HCT116 (cell line): ENCODE measurements around the gene MFN2. TPM values are rescaled to one million over a fixed set of nuclear protein-coding genes. Genes with fewer than 3 reads are reported as not detected.

Experiments
- ATAC-seq: fragments of 200-7000 bp; cut with Tn5 transposase; 2 replicates; pipeline ENCODE4 v1.9.1; 2020; ENCODE audit warnings: mild to moderate bottlenecking, moderate library complexity
- BruUV-seq: library from RNA; stranded (reverse); fragments of 400-500 nt; replicated peaks from 2 replicates; lab custom pipeline; 2021; lab: Mats Ljungman, UMichigan
- CTCF ChIA-PET: fragments of 300-600 bp; sonication (Branson Sonifier 250); formaldehyde crosslinking; loops from one replicate; lab custom pipeline; 2021; ENCODE audit warnings: antibody characterized with exemption; lab: Charles Lee
- POLR2A ChIA-PET: fragments of 300-600, 350-600 bp; sonication (Branson Sonifier 250); formaldehyde crosslinking; loops from one replicate; lab custom pipeline; 2021; ENCODE audit warnings: antibody characterized with exemption; lab: Charles Lee
- RAD21 ChIA-PET, 2 experiments: fragments of 300-600 bp; sonication (Branson Sonifier 250); formaldehyde crosslinking; loops; one replicate each; lab custom pipeline; 2023; ENCODE audit warnings: low total read pairs in 2 of 2; ENCODE audit not compliant: uncharacterized antibody in 2 of 2, unreplicated experiment in 2 of 2, low non-redundant PET in 1 of 2; lab: Charles Lee
- DNase-seq: peaks from one replicate; pipeline ENCODE4 v3.0.0-alpha.2; 2010; ENCODE audit warnings: low read depth, low spot score
- H2AFZ ChIP-seq: fragments of 200-600 bp; shearing (Covaris generic), sonication (generic); 2 replicates; pipeline ENCODE4 v1.6.1; 2017; ENCODE audit warnings: low read depth, mixed run types, mixed read lengths, antibody characterized with exemption, low read length; ENCODE audit not compliant: poor library complexity, severe bottlenecking
- H3K27ac ChIP-seq: 2 replicates; pipeline ENCODE4 v1.5.1; 2012; ENCODE audit warnings: low read depth, low read length
- H3K27me3 ChIP-seq: fragments of 200-600 bp; sonication (generic); 2 replicates; pipeline ENCODE4 v1.6.1; 2016; ENCODE audit warnings: mixed run types, low read length, mixed read lengths; ENCODE audit not compliant: insufficient read depth
- H3K36me3 ChIP-seq, 2 experiments: fragments of 200-500 bp in 1 of 2; fragments of 200-600 bp in 1 of 2; sonication (Bioruptor generic) in 1 of 2; sonication (generic) in 1 of 2; 2 replicates each; pipeline versions ENCODE4 v1.5.1 to v1.6.1; 2014 to 2016; ENCODE audit warnings: low read length in 2 of 2, inconsistent platforms in 1 of 2, mixed read lengths in 1 of 2, mixed run types in 1 of 2; ENCODE audit not compliant: insufficient read depth in 2 of 2, control insufficient read depth in 1 of 2
- H3K4me1 ChIP-seq, 2 experiments: fragments of 200-600 bp in 1 of 2; sonication (generic) in 1 of 2; 2 replicates each; pipeline versions ENCODE4 v1.5.1 to v1.6.1; 2012 to 2017; ENCODE audit warnings: low read length in 2 of 2, inconsistent platforms in 1 of 2, mild to moderate bottlenecking in 1 of 2, mixed read lengths in 1 of 2, mixed run types in 1 of 2, moderate library complexity in 1 of 2; ENCODE audit not compliant: insufficient read depth in 2 of 2, control insufficient read depth in 1 of 2
- H3K4me2 ChIP-seq: fragments of 200-600 bp; sonication (generic); 2 replicates; pipeline ENCODE4 v1.6.1; 2017; ENCODE audit warnings: mixed run types, low read length, mixed read lengths
- H3K4me3 ChIP-seq, 2 experiments: fragments of 200-600 bp in 1 of 2; sonication (generic) in 1 of 2; replicated peaks in 1 of 2; 2 replicates each; pipeline ENCODE4 v1.5.1; 2011 to 2016; ENCODE audit warnings: low read length in 2 of 2, control low read depth in 1 of 2, low read depth in 1 of 2, mild to moderate bottlenecking in 1 of 2, mixed read lengths in 1 of 2, mixed run types in 1 of 2
- H3K79me2 ChIP-seq: fragments of 200-600 bp; sonication (generic); 2 replicates; pipeline ENCODE4 v1.6.1; 2017; ENCODE audit warnings: mild to moderate bottlenecking, mixed run types, low read length, moderate library complexity, mixed read lengths; ENCODE audit not compliant: insufficient read depth
- H3K9ac ChIP-seq: fragments of 200-600 bp; sonication (generic); 2 replicates; pipeline ENCODE4 v1.6.1; 2016; ENCODE audit warnings: low read length, mixed read lengths
- H3K9me2 ChIP-seq: fragments of 200-600 bp; sonication (generic), shearing (Covaris generic); 2 replicates; pipeline ENCODE4 v1.6.1; 2017; ENCODE audit warnings: mixed run types, mild to moderate bottlenecking, moderate library complexity; ENCODE audit not compliant: insufficient read depth
- H3K9me3 ChIP-seq, 2 experiments: fragments of 200-500 bp in 1 of 2; fragments of 200-600 bp in 1 of 2; sonication (Bioruptor generic) in 1 of 2; sonication (generic) in 1 of 2; 2 replicates each; pipeline ENCODE4 v1.6.1; 2014 to 2017; ENCODE audit warnings: low read length in 2 of 2, mixed read lengths in 2 of 2, inconsistent platforms in 1 of 2, low read depth in 1 of 2, mild to moderate bottlenecking in 1 of 2, mixed run types in 1 of 2, moderate library complexity in 1 of 2; ENCODE audit not compliant: control insufficient read depth in 1 of 2, insufficient read depth in 1 of 2
- H4K20me1 ChIP-seq: fragments of 200-600 bp; sonication (generic), shearing (Covaris generic); 2 replicates; pipeline ENCODE4 v1.6.1; 2017; ENCODE audit warnings: mixed run types, mild to moderate bottlenecking, moderate library complexity; ENCODE audit not compliant: insufficient read depth
- CBX3 ChIP-seq: IDR thresholded peaks from 2 replicates; pipeline ENCODE4 v1.6.1; 2012; ENCODE audit warnings: low read depth
- CEBPB ChIP-seq: IDR thresholded peaks from 2 replicates; pipeline ENCODE4 v1.6.1; 2012; ENCODE audit warnings: low read depth
- EGR1 ChIP-seq: IDR thresholded peaks from 2 replicates; pipeline ENCODE4 v1.6.1; 2012; ENCODE audit warnings: low read depth
- EZH2phosphoT487 ChIP-seq: fragments of 200-600 bp; IDR thresholded peaks from 2 replicates; pipeline ENCODE4 v1.6.1; 2018; ENCODE audit warnings: antibody characterized with exemption, borderline replicate concordance
- FOSL1 ChIP-seq: IDR thresholded peaks from 2 replicates; pipeline ENCODE4 v1.6.1; 2012; ENCODE audit warnings: low read depth
- POLR2A ChIP-seq: IDR thresholded peaks from 2 replicates; pipeline ENCODE4 v1.7.0; 2011; ENCODE audit warnings: borderline replicate concordance; ENCODE audit not compliant: insufficient read depth, insufficient read length; ENCODE audit errors: extremely low read depth
- SIN3A ChIP-seq: IDR thresholded peaks from 2 replicates; pipeline ENCODE4 v1.6.1; 2012; ENCODE audit warnings: low read depth
- SP1 ChIP-seq: IDR thresholded peaks from 2 replicates; pipeline ENCODE4 v1.6.1; 2012; ENCODE audit warnings: low read depth
- SRF ChIP-seq: IDR thresholded peaks from 2 replicates; pipeline ENCODE4 v1.6.1; 2012; ENCODE audit warnings: low read depth
- TCF7L2 ChIP-seq: IDR thresholded peaks from 2 replicates; pipeline ENCODE4 v1.7.0; 2011; ENCODE audit warnings: borderline replicate concordance, inconsistent platforms; ENCODE audit not compliant: insufficient read depth, insufficient read length; ENCODE audit errors: extremely low read depth
- YY1 ChIP-seq: IDR thresholded peaks from 2 replicates; pipeline ENCODE4 v1.6.1; 2011; ENCODE audit warnings: low read length, low read depth, moderate library complexity, mild to moderate bottlenecking; ENCODE audit not compliant: insufficient replicate concordance; ENCODE audit errors: extremely low read depth
- ZNF274 ChIP-seq: fragments of 200-500 bp; sonication (Bioruptor generic); IDR thresholded peaks from 2 replicates; pipeline ENCODE4 v1.6.1; 2014; ENCODE audit warnings: mild to moderate bottlenecking, low read depth, low read length, inconsistent platforms
- intact Hi-C: fragments of 100-400 bp; cut with micrococcal nuclease; formaldehyde crosslinking; loops from 2 replicates; pipeline ENCODE4 v1.10.0; 2022
- total RNA-seq: library from RNA; stranded (reverse); gene quantifications from one replicate; pipeline ENCODE4 v1.2.1, GENCODE V29; 2021; ENCODE audit not compliant: unreplicated experiment
- TF ChIP-seq, protein P1 (sequence below): IDR thresholded peaks from 2 replicates; pipeline ENCODE4 v1.6.1; 2012
- TF ChIP-seq, protein P2 (sequence below): IDR thresholded peaks from 2 replicates; pipeline ENCODE4 v1.6.1; 2012; ENCODE audit warnings: low read depth

Gene MFN2
- total RNA-seq, 1 experiment from 2014 or later: 83.0 TPM

DNA sequence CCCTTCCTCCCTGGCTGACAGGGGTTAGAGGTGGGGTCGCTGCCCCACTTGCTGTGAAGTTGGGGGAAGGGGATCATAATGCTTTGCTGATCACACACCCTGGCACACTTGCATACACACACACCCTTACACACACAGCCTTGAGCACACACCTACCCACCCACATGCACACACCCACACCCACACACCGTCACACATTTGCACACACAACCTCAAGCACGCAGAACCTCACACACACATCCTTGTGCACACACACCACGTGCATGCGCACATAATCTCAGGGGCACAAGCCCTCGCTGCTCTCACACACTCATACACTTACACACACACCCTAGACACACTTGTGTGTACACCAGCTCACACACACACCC lies 66.5 kb downstream of the MFN2 start:
- no peak overlapping the region for H3K4me3 ChIP-seq
- no peaks in the 10 kb centered on the region for H3K79me2 ChIP-seq
- no TSS peak for BruUV-seq
- H4K20me1 ChIP-seq: no peaks in the 10 kb centered on the region
- no peaks in the 10 kb centered on the region for H3K27me3 ChIP-seq
- intact Hi-C loops: no loop called here
- TF ChIP-seq, protein P1, sequence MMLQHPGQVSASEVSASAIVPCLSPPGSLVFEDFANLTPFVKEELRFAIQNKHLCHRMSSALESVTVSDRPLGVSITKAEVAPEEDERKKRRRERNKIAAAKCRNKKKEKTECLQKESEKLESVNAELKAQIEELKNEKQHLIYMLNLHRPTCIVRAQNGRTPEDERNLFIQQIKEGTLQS: no peak
- TF ChIP-seq POLR2A: no peak
- TF ChIP-seq YY1: no peak
- TF ChIP-seq EGR1: no peak
- no peak for TF ChIP-seq CEBPB
- TF ChIP-seq EZH2phosphoT487: no peak
- no peak for TF ChIP-seq FOSL1
- TF ChIP-seq CBX3: no peak
- H3K27ac ChIP-seq: no peak overlapping the region
- ChIA-PET RAD21 (no interaction called here), POLR2A (no interaction called here), CTCF (no interaction called here)
- H2AFZ ChIP-seq: no peak overlapping the region
- no peaks in the 10 kb centered on the region for H3K36me3 ChIP-seq
- H3K9me3 ChIP-seq: no peaks in the 10 kb centered on the region
- peaks cover 5 to 10% of the 10 kb centered on the region in 2 experiments for H3K4me1 ChIP-seq
- ATAC-seq (no peak), DNase-seq (no peak)
- H3K4me2 ChIP-seq: no peak overlapping the region
- no peak overlapping the region for H3K9ac ChIP-seq
- no peaks in the 10 kb centered on the region for H3K9me2 ChIP-seq

DNA sequence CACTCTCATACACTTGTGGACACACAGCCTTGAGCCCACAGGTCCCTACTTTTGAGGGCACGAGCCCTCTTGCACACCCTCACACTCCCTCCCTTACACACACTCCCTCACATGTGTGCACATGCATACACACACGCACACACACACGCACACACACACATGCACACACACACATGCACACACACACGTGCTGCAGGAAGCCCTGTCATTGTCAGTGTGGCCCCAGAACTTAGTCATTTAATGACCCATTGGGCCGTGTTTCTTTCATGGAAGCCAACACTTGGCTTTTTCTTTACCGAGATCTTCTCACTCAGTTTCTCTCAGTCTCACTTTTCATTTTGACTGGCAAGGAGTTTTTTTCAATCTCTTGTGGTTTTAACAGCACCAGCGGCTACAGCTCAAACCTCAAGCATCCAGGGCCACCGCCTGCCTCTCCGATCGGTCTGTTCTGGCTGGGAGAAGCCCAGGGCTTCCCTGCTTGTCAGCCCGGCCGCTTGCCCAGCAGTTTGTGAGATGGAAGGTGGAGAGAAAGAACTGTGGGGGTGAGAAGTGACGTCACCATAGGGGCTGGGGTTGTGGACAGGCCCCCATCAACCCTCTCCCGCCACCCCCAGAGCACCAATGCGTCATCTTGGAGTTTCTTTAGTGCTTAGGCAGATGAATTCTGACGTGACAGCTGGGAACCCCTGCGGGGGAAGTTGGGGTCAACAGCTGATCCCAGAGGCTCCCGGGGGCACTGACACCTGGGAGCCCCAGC lies 67.1 kb downstream of the MFN2 start:
- no peak overlapping the region for H3K4me2 ChIP-seq
- no peaks in the 10 kb centered on the region for H3K36me3 ChIP-seq
- no peaks in the 10 kb centered on the region for H3K79me2 ChIP-seq
- BruUV-seq: no TSS peak
- H3K4me3 ChIP-seq: no peak overlapping the region
- H3K9me2 ChIP-seq: no peaks in the 10 kb centered on the region
- ChIA-PET CTCF (no interaction called here), POLR2A (no interaction called here), RAD21 (no interaction called here)
- no peak for ATAC-seq
- no peaks in the 10 kb centered on the region for H3K27me3 ChIP-seq
- H2AFZ ChIP-seq: no peak overlapping the region
- DNase-seq: no peak
- H3K4me1 ChIP-seq: peaks cover 9 to 16% of the 10 kb centered on the region in 2 experiments
- H3K27ac ChIP-seq: no peak overlapping the region
- H3K9ac ChIP-seq: no peak overlapping the region
- TF ChIP-seq, protein P2, sequence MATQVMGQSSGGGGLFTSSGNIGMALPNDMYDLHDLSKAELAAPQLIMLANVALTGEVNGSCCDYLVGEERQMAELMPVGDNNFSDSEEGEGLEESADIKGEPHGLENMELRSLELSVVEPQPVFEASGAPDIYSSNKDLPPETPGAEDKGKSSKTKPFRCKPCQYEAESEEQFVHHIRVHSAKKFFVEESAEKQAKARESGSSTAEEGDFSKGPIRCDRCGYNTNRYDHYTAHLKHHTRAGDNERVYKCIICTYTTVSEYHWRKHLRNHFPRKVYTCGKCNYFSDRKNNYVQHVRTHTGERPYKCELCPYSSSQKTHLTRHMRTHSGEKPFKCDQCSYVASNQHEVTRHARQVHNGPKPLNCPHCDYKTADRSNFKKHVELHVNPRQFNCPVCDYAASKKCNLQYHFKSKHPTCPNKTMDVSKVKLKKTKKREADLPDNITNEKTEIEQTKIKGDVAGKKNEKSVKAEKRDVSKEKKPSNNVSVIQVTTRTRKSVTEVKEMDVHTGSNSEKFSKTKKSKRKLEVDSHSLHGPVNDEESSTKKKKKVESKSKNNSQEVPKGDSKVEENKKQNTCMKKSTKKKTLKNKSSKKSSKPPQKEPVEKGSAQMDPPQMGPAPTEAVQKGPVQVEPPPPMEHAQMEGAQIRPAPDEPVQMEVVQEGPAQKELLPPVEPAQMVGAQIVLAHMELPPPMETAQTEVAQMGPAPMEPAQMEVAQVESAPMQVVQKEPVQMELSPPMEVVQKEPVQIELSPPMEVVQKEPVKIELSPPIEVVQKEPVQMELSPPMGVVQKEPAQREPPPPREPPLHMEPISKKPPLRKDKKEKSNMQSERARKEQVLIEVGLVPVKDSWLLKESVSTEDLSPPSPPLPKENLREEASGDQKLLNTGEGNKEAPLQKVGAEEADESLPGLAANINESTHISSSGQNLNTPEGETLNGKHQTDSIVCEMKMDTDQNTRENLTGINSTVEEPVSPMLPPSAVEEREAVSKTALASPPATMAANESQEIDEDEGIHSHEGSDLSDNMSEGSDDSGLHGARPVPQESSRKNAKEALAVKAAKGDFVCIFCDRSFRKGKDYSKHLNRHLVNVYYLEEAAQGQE: no peak
- TF ChIP-seq EGR1: no peak
- TF ChIP-seq SP1: no peak
- TF ChIP-seq, protein P1: no peak
- no peak for TF ChIP-seq TCF7L2
- no peak for TF ChIP-seq SRF
- no peak for TF ChIP-seq CBX3
- no peak for TF ChIP-seq ZNF274
- TF ChIP-seq SIN3A: no peak
- intact Hi-C loops: no loop called here
- no peaks in the 10 kb centered on the region for H3K9me3 ChIP-seq
- no peaks in the 10 kb centered on the region for H4K20me1 ChIP-seq
